ENCODE results near the gene TUFT1. TPM values are rescaled to one million over a fixed set of nuclear protein-coding genes. Genes with fewer than 3 reads are reported as not detected.

The TUFT1 gene
- total and polyA plus RNA-seq, 2 of the 4 experiments (the other 2 are of a cell fraction), result 21.2 to 30.3 TPM

- POLR2A ChIA-PET (ENCODE audit: unreplicated experiment), result no interaction called here
- in situ Hi-C loops (cut with MboI; ENCODE audit: low sequenced_read_pairs), result no loop called here
- dilution Hi-C loops (cut with HindIII; ENCODE audit: low sequenced_read_pairs, unreplicated experiment), result no loop called here
- Histone ChIP-seq H3K14ac (replicated peaks; ENCODE audit: low read depth, low read length) (no peak overlapping the region), H2BK15ac (ENCODE audit: low read depth, low read length) (no peak overlapping the region), H3K27me3 (ENCODE audit: control insufficient read depth, insufficient read depth, low read length) (no peaks in the 10 kb centered on the region), H3K27ac (ENCODE audit: insufficient read depth, low read length) (no peak overlapping the region), H3K56ac (ENCODE audit: extremely low read depth, insufficient read depth, low read length) (no peak overlapping the region), H3K9me1 (ENCODE audit: insufficient read depth, low read length) (peaks cover 15% of the 10 kb centered on the region), H4K91ac (ENCODE audit: insufficient read depth, low read depth, low read length) (no peak overlapping the region), H2AK5ac (ENCODE audit: low read depth, low read length) (no peak overlapping the region), H3K79me1 (ENCODE audit: low read depth in 1 of 2, low read length in 2 of 2) (peaks cover 0 to 25% of the 10 kb centered on the region in 2 experiments; a peak in 2 of 4 replicates), H3K9me3 (ENCODE audit: control insufficient read depth, insufficient read depth, low read length) (no peaks in the 10 kb centered on the region), H3K9ac (ENCODE audit: low read depth, low read length) (no peak overlapping the region), H3K4me2 (ENCODE audit: low read depth, low read length) (no peak overlapping the region), H3K4ac (ENCODE audit: low read depth, low read length) (no peak overlapping the region), H2BK120ac (ENCODE audit: low read depth, low read length) (no peak overlapping the region), H3K4me3 (ENCODE audit: insufficient read depth, low read depth, low read length) (no peak overlapping the region), H3K23ac (ENCODE audit: low read depth, low read length) (no peak overlapping the region), H2AFZ (replicated peaks; ENCODE audit: low read length, poor library complexity) (no peak overlapping the region), H3K4me1 (ENCODE audit: control insufficient read depth, insufficient read depth, low read length) (peaks cover 3% of the 10 kb centered on the region), H4K20me1 (ENCODE audit: insufficient read depth, low read length) (no peaks in the 10 kb centered on the region; the same call in 1 of the 2 replicates), H4K8ac (ENCODE audit: low read depth in 2 of 2, low read length in 2 of 2) (no peak overlapping the region), H4K5ac (ENCODE audit: low read depth, low read length) (no peak overlapping the region), H2BK5ac (ENCODE audit: low read depth, low read length, poor library complexity, severe bottlenecking) (no peak overlapping the region), H3K36me3 (ENCODE audit: control insufficient read depth, insufficient read depth, low read length) (peaks cover 41% of the 10 kb centered on the region), H3K18ac (ENCODE audit: low read depth, low read length) (no peak overlapping the region), H2BK20ac (ENCODE audit: low read depth, low read length) (no peak overlapping the region), H2AK9ac (replicated peaks; ENCODE audit: low read depth, low read length, poor library complexity) (no peak overlapping the region)
- TF ChIP-seq MXI1 (IDR thresholded peaks at IDR 0.05; ENCODE audit: borderline replicate concordance, low read depth, low read length), result no peak
- TF ChIP-seq ELK1 (IDR thresholded peaks at IDR 0.05; ENCODE audit: borderline replicate concordance, low read depth, low read length), result no peak
- TF ChIP-seq RAD21 (IDR thresholded peaks at IDR 0.05; ENCODE audit: low read length), result no peak
- TF ChIP-seq MAFK (IDR thresholded peaks at IDR 0.05; ENCODE audit: low read depth, low read length), result no peak
- TF ChIP-seq, protein P1, sequence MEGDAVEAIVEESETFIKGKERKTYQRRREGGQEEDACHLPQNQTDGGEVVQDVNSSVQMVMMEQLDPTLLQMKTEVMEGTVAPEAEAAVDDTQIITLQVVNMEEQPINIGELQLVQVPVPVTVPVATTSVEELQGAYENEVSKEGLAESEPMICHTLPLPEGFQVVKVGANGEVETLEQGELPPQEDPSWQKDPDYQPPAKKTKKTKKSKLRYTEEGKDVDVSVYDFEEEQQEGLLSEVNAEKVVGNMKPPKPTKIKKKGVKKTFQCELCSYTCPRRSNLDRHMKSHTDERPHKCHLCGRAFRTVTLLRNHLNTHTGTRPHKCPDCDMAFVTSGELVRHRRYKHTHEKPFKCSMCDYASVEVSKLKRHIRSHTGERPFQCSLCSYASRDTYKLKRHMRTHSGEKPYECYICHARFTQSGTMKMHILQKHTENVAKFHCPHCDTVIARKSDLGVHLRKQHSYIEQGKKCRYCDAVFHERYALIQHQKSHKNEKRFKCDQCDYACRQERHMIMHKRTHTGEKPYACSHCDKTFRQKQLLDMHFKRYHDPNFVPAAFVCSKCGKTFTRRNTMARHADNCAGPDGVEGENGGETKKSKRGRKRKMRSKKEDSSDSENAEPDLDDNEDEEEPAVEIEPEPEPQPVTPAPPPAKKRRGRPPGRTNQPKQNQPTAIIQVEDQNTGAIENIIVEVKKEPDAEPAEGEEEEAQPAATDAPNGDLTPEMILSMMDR (conservative IDR thresholded peaks at IDR 0.05; ENCODE audit: low read depth, low read length), result no peak
- TF ChIP-seq RCOR1 (IDR thresholded peaks at IDR 0.05; ENCODE audit: insufficient replicate concordance, low read length), result no peak
- TF ChIP-seq NFE2L2 (IDR thresholded peaks at IDR 0.05; ENCODE audit: low read depth, low read length), result no peak
- TF ChIP-seq RFX5 (IDR thresholded peaks at IDR 0.05; ENCODE audit: low read depth, low read length), result no peak
- TF ChIP-seq CEBPB (IDR thresholded peaks at IDR 0.05; ENCODE audit: low read depth, low read length), result no peak
- TF ChIP-seq MAZ (IDR thresholded peaks at IDR 0.05; ENCODE audit: borderline replicate concordance, low read depth, low read length), result no peak
- TF ChIP-seq BHLHE40 (IDR thresholded peaks at IDR 0.05; ENCODE audit: low read depth, low read length), result no peak
- TF ChIP-seq SMC3 (IDR thresholded peaks at IDR 0.05; ENCODE audit: low read depth, low read length), result no peak
- TF ChIP-seq CHD1 (IDR thresholded peaks at IDR 0.05; ENCODE audit: low read depth, low read length), result no peak
- no peak for TF ChIP-seq USF2 (IDR thresholded peaks at IDR 0.05; ENCODE audit: low read depth, low read length)
- TF ChIP-seq FOS (IDR thresholded peaks at IDR 0.05; ENCODE audit: low read depth, low read length), result no peak
- TF ChIP-seq POLR2A (IDR thresholded peaks at IDR 0.05; ENCODE audit: low read depth, low read length), result no peak
- no peak for DNase-seq
- no peak for ATAC-seq (ENCODE audit: low read depth)
- no CpG with 5 or more reads among the region's 1 CpG for WGBS, 2 experiments (ENCODE audit: extremely low coverage in 2 of 2, insufficient read length in 1 of 2)
- intact Hi-C loops (cut with micrococcal nuclease), result no loop called here
- no TSS peak for BruUV-seq (replicated peaks)
- CTCF ChIA-PET, result no interaction called here
These were observed 30.7 kb downstream of the TUFT1 start for GRCh38 chr1:151570819-151571218.
